ENCODE data around the gene KCNJ5. TPM values are rescaled to one million over a fixed set of nuclear protein-coding genes. Genes with fewer than 3 reads are reported as not detected.

KCNJ5 gene
- total RNA-seq, 4 donors from 2014 or later = 0.69 to 1.1 TPM; not detected in 2

DNA sequence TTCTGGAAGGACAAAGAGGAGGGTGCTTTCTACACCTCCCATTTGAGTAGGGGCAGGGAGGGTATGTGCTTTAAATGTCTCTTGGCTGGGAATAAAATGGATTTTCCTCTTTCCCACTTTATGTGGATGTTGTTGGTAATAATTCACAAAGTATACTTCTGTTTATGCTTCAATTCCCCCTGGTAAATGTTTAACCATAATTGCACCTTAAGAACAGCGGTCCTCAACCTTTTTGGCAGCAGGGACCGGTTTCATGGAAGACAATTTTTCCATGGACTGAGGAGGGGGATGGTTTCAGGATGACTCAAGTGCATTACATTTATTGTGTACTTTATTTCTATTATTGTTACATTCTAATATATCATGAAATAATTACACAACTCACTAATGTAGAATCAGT, 55.5 kb downstream of the KCNJ5 start:
- H3K27ac ChIP-seq = no peak overlapping the region
- no peak for DNase-seq
- no peak for TF ChIP-seq POLR2A (IDR thresholded peaks at IDR 0.05)
- TF ChIP-seq, protein P1, sequence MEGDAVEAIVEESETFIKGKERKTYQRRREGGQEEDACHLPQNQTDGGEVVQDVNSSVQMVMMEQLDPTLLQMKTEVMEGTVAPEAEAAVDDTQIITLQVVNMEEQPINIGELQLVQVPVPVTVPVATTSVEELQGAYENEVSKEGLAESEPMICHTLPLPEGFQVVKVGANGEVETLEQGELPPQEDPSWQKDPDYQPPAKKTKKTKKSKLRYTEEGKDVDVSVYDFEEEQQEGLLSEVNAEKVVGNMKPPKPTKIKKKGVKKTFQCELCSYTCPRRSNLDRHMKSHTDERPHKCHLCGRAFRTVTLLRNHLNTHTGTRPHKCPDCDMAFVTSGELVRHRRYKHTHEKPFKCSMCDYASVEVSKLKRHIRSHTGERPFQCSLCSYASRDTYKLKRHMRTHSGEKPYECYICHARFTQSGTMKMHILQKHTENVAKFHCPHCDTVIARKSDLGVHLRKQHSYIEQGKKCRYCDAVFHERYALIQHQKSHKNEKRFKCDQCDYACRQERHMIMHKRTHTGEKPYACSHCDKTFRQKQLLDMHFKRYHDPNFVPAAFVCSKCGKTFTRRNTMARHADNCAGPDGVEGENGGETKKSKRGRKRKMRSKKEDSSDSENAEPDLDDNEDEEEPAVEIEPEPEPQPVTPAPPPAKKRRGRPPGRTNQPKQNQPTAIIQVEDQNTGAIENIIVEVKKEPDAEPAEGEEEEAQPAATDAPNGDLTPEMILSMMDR (IDR thresholded peaks at IDR 0.05) = no peak
- H3K4me1 ChIP-seq = no peaks in the 10 kb centered on the region
- no peaks in the 10 kb centered on the region for H3K27me3 ChIP-seq
- no peaks in the 10 kb centered on the region for H3K36me3 ChIP-seq
- intact Hi-C loops (cut with DNase I; ENCODE audit: low total_unique reads) = no loop called here
- no peaks in the 10 kb centered on the region for H3K9me3 ChIP-seq
- H3K4me3 ChIP-seq = no peak overlapping the region

DNA sequence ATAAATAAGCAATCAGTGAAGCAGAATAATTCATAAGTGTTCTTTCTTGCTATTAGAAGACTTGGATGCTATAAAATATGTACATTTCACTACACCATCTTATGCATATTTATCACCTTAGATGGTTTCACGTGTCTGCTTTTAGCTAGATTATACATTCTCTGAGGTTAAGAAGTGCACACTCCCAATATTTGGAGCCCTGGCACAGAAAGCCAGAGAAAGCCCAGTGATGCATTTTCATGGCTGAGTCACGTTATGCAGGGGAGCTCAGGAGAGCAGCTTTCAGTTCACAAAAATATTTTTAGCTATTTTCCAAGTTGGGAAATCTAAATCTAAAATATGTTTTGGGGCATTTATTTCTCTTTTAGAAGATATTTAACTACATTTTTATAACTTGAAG, 56.6 kb downstream of the KCNJ5 start:
- H3K4me1 ChIP-seq = no peaks in the 10 kb centered on the region
- no peaks in the 10 kb centered on the region for H3K9me3 ChIP-seq
- intact Hi-C loops (cut with DNase I; ENCODE audit: low total_unique reads) = no loop called here
- no peak overlapping the region for H3K4me3 ChIP-seq
- TF ChIP-seq, protein P1 (IDR thresholded peaks at IDR 0.05) = no peak
- no peak for TF ChIP-seq POLR2A (IDR thresholded peaks at IDR 0.05)
- no peaks in the 10 kb centered on the region for H3K27me3 ChIP-seq
- H3K27ac ChIP-seq = no peak overlapping the region
- no peak for DNase-seq
- H3K36me3 ChIP-seq = no peaks in the 10 kb centered on the region

DNA sequence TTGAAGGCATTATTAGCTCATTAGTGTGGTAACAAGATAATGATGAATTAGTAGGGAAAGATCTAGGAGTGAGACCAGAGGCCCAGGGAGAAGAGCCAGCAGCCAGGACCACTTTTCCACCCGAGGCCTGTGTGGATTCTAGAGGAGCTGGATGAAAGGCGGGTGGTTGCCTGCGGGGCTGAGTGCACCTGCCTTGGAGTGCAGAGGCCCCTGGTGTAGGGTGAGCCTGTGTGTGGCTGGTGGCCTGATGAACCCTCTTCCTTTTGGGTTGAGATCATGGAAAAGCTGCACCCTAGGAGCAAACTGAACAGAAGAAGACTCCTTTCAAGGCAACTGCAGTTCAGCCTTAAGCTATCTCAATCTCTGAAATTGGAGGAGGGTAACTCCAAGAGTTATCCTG, 57.4 kb downstream of the KCNJ5 start:
- Histone ChIP-seq H3K4me1 (no peaks in the 10 kb centered on the region), H3K36me3 (no peaks in the 10 kb centered on the region), H3K27ac (no peak overlapping the region), H3K4me3 (no peak overlapping the region), H3K27me3 (no peaks in the 10 kb centered on the region), H3K9me3 (no peaks in the 10 kb centered on the region)
- intact Hi-C loops (cut with DNase I; ENCODE audit: low total_unique reads) = no loop called here
- no peak for TF ChIP-seq POLR2A (IDR thresholded peaks at IDR 0.05)
- TF ChIP-seq, protein P1 (IDR thresholded peaks at IDR 0.05) = no peak
- no peak for DNase-seq

DNA sequence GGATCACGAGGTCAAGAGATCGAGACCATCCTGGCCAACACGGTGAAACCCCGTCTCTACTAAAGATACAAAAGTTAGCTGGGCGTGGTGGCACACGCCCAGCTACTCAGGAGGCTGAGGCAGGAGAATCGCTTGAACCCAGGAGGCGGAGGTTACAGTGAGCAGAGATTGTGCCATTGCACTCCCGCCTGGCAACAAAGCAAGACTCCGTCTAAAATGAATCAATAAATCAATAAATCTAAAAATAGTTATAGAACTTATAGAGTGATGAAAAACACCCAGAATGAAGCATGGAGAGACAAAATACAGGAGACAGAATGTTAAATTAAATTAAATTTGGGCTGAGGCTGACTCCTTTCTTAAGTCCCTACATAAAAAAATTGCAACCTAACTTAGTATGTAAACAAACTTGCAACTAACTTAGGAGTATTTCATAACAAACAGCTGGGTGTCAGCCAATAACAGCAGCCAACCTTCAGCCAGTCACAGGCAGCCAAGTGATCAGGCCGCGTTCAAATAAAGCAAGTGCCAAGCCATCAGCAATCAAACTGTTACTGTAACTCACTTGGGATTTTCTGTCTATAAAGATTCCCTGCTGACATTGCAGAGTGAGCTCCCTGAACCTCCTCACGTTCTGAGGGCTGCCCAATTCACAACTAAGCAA, 58.8 kb downstream of the KCNJ5 start:
- TF ChIP-seq, protein P1 (IDR thresholded peaks at IDR 0.05) = no peak
- TF ChIP-seq POLR2A (IDR thresholded peaks at IDR 0.05) = no peak
- Histone ChIP-seq H3K9me3 (no peaks in the 10 kb centered on the region), H3K4me1 (no peaks in the 10 kb centered on the region), H3K27me3 (no peaks in the 10 kb centered on the region), H3K4me3 (no peak overlapping the region), H3K27ac (no peak overlapping the region), H3K36me3 (no peaks in the 10 kb centered on the region)
- no peak for DNase-seq
- intact Hi-C loops (cut with DNase I; ENCODE audit: low total_unique reads) = no loop called here

GRCh38 chr11:128953151-128953550, 62.0 kb downstream of the KCNJ5 start:
- no peak for DNase-seq
- TF ChIP-seq, protein P1 (IDR thresholded peaks at IDR 0.05) = no peak
- no peak for TF ChIP-seq POLR2A (IDR thresholded peaks at IDR 0.05)
- intact Hi-C loops (cut with DNase I; ENCODE audit: low total_unique reads) = no loop called here
- Histone ChIP-seq H3K27ac (no peak overlapping the region), H3K9me3 (no peaks in the 10 kb centered on the region), H3K27me3 (no peaks in the 10 kb centered on the region), H3K36me3 (no peaks in the 10 kb centered on the region), H3K4me3 (no peak overlapping the region), H3K4me1 (no peaks in the 10 kb centered on the region)

Data from uterus (tissue), 4 donors.